Osteocyte (in vitro differentiated cells): Measurements from ENCODE around the gene FAM227A. TPM values are rescaled to one million over a fixed set of nuclear protein-coding genes. Genes with fewer than 3 reads are reported as not detected.

Experiments
- DNase-seq: peaks from one replicate; pipeline ENCODE4 v3.0.0; 2021; ENCODE audit warnings: mixed read lengths; ENCODE audit not compliant: unreplicated experiment; ENCODE audit errors: extremely low spot score
- H3K27ac Mint-ChIP-seq: one replicate; pipeline ENCODE4 v1.8.0; 2021; ENCODE audit warnings: mild to moderate bottlenecking, mixed read lengths; ENCODE audit not compliant: unreplicated experiment
- H3K27me3 Mint-ChIP-seq: one replicate; pipeline ENCODE4 v1.8.0; 2021; ENCODE audit warnings: mixed read lengths; ENCODE audit not compliant: unreplicated experiment
- H3K36me3 Mint-ChIP-seq: one replicate; pipeline ENCODE4 v1.8.0; 2021; ENCODE audit warnings: mixed read lengths; ENCODE audit not compliant: unreplicated experiment
- H3K4me1 Mint-ChIP-seq: one replicate; pipeline ENCODE4 v1.8.0; 2021; ENCODE audit warnings: mixed read lengths; ENCODE audit not compliant: unreplicated experiment
- H3K4me3 Mint-ChIP-seq: one replicate; pipeline ENCODE4 v1.8.0; 2021; ENCODE audit warnings: mild to moderate bottlenecking, moderate library complexity, mixed read lengths; ENCODE audit not compliant: unreplicated experiment
- H3K9me3 Mint-ChIP-seq: one replicate; pipeline ENCODE4 v1.8.0; 2021; ENCODE audit warnings: mixed read lengths; ENCODE audit not compliant: unreplicated experiment
- total RNA-seq: library from RNA; stranded (reverse); gene quantifications from 2 replicates; pipeline ENCODE4 v1.2.1, GENCODE V29; 2021
- TF ChIP-seq, protein P1 (sequence below): fragments of 200-600 bp; sonication (generic); IDR thresholded peaks from 2 replicates; pipeline ENCODE4 v1.5.0; 2021; ENCODE audit warnings: antibody characterized with exemption, mild to moderate bottlenecking, moderate library complexity

The FAM227A gene
- total RNA-seq, 1 donor from 2014 or later: 2.7 TPM

DNA sequence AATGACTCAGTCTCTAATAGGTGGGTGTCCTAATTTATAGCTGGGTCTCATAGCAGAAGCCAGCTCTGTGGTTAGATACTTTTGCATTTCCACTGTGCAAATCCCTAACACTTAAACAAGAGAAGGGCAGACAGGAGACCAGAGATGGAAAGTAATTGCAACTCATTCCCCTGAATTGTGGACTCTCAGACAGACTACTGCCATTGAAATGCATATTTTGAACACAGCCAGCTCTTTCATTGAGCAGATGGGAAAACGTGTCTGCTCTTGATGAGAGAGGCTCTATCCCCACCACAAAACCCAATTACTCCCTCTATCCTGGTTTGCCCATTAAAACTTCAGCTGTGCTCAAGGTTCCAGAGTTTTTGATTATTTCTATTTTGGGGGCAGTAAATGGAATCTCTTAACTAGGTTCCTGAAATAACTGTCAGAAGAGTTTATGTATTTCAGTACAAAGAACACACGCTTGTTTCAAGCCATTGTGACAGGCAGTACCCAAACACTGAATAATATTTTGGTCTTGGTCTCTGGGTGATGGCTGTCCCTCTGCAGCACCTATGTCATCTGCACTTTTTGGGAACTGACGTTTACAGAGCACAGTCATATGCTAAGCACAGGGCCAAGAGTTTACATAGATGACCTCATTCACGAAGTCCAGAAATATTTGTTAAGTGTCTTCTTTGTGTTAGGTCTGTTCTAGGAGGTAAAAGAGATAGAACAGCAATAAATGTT is 41.7 kb downstream of the FAM227A start:
- Mint-ChIP-seq H3K4me1 (no peaks in the 10 kb centered on the region), H3K4me3 (no peak overlapping the region), H3K27me3 (no peaks in the 10 kb centered on the region), H3K36me3 (peaks cover 26% of the 10 kb centered on the region), H3K27ac (no peak overlapping the region), H3K9me3 (peaks cover 4% of the 10 kb centered on the region)
- TF ChIP-seq, protein P1, sequence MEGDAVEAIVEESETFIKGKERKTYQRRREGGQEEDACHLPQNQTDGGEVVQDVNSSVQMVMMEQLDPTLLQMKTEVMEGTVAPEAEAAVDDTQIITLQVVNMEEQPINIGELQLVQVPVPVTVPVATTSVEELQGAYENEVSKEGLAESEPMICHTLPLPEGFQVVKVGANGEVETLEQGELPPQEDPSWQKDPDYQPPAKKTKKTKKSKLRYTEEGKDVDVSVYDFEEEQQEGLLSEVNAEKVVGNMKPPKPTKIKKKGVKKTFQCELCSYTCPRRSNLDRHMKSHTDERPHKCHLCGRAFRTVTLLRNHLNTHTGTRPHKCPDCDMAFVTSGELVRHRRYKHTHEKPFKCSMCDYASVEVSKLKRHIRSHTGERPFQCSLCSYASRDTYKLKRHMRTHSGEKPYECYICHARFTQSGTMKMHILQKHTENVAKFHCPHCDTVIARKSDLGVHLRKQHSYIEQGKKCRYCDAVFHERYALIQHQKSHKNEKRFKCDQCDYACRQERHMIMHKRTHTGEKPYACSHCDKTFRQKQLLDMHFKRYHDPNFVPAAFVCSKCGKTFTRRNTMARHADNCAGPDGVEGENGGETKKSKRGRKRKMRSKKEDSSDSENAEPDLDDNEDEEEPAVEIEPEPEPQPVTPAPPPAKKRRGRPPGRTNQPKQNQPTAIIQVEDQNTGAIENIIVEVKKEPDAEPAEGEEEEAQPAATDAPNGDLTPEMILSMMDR: no peak
- no peak for DNase-seq

DNA sequence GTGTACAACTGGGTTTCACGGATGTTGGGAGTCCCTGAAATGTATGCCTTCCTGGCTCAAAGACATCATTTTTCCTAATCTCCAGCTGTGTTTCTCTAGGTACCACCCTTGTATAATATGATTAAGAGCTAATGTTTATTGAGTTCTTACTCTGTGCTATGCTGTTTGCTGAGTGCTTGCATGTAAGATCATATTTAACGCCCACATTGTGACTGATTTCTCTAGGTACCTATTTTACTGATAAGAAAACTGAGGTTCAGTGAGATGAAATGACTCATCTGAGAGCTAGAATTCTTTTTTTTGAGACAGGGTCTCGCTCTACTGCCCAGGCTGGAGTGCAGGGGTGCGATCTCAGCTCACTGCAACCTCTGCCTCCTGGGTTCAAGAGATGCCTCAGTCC is 42.6 kb downstream of the FAM227A start:
- peaks cover 21% of the 10 kb centered on the region for H3K36me3 Mint-ChIP-seq
- H3K4me1 Mint-ChIP-seq: no peaks in the 10 kb centered on the region
- H3K27ac Mint-ChIP-seq: no peak overlapping the region
- H3K27me3 Mint-ChIP-seq: no peaks in the 10 kb centered on the region
- H3K9me3 Mint-ChIP-seq: peaks cover 4% of the 10 kb centered on the region
- no peak overlapping the region for H3K4me3 Mint-ChIP-seq
- TF ChIP-seq, protein P1: no peak
- DNase-seq: no peak

DNA sequence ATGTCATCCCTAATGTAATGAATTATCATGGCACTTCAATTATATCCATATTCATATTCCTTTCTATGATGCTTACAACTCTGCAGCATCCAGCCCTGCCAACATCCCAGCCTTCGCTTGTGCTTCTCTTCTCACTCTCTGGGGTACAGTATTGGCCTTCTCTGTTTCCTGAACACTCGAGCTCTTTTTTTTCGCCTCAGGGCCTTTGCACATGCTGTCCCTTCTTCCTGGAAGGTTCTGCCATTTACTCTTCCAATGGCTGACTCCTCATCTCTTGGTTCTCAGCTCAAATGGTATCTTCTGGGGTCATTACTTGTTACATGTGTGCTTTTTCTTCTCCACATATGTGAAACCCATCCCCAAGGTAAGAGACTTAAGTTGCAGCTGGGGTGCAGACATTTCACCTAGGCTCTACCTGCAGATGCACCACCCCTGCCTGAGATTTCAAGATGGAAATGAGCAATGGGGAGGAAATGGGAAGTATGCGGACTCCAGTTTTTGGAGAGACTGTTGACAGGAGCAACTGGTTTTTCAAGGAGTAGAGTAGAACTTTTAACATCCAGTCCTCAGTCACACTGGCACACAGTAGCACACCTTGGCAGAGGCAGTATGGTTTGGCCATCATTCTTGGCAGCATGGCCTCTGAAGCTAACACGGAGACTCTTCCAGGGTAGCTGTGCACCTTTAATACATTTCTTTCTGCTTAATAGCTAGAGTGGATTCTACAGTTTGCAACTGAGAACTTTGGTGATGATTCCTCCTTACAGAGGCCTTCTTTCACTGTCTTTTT is 43.8 kb downstream of the FAM227A start:
- Mint-ChIP-seq H3K9me3 (no peaks in the 10 kb centered on the region), H3K27ac (no peak overlapping the region), H3K27me3 (no peaks in the 10 kb centered on the region), H3K36me3 (peaks cover 10% of the 10 kb centered on the region), H3K4me1 (no peaks in the 10 kb centered on the region), H3K4me3 (no peak overlapping the region)
- TF ChIP-seq, protein P1: no peak
- DNase-seq: no peak

DNA sequence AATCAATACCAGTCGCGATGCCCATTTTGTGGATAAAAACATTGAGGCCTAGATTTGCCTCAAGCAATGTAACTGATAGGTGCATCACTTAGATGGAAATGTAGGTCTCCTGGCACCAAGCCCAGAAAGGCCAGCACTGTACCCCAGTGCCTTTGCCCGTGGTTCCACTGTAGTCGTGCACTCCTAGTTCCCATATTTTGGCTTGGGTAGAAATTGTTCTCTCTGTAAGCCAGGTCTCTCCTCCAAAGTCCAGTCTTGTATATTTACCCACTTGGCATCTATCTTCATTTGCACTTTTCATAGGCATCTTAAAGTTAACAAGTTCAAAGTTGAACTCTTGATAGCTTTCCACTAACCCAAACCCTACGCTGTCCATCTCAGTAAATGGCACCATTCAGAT is 44.6 kb downstream of the FAM227A start:
- peaks cover 4% of the 10 kb centered on the region for H3K36me3 Mint-ChIP-seq
- TF ChIP-seq, protein P1: no peak
- H3K27me3 Mint-ChIP-seq: no peaks in the 10 kb centered on the region
- no peak overlapping the region for H3K27ac Mint-ChIP-seq
- DNase-seq: no peak
- no peaks in the 10 kb centered on the region for H3K9me3 Mint-ChIP-seq
- H3K4me1 Mint-ChIP-seq: peaks cover 3% of the 10 kb centered on the region
- H3K4me3 Mint-ChIP-seq: no peak overlapping the region

DNA sequence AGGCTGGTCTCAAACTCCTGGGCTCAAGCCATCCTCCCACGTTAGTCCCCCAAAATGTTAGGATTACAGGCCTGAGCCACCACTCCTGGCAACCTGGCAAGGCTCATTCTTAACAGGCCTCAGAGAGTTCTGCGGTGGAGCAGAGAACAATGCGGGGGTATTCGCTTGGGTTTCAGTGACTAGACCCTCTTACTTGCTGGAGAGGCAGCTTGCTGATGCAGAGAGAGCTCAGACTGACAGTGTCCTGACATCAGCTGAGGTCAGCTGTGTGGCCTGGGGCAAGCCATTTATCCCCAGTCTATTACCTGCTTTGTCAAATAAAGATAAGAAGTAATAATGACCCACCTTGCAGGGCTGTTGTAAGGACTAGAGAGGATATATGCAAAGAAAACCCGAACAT is 46.0 kb downstream of the FAM227A start:
- TF ChIP-seq, protein P1: no peak
- Mint-ChIP-seq H3K27me3 (no peaks in the 10 kb centered on the region), H3K9me3 (no peaks in the 10 kb centered on the region), H3K36me3 (peaks cover 1% of the 10 kb centered on the region), H3K4me1 (peaks cover 11% of the 10 kb centered on the region), H3K4me3 (no peak overlapping the region), H3K27ac (no peak overlapping the region)
- DNase-seq: no peak
